ENCODE data around the gene ATG9A.

ATG9A gene

DNA sequence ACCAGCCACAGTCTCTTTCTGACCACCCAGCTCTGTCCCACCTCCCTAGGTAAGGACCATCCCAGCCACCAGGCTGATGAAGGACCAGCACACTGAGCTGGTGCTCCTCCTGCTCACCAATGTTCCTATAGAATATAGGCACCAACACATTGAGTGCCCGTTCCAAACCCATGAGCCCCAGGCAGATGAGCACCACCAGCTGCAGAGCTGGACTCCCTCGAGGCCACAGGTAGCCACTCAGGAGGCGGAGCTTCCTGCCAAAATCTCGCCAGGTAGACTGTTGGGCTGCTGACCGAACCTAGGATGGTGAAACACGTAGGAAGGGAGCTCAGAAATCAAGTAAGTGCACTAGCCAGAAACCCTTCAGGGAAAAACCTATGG is 12.9 kb downstream of the ATG9A start:
- Histone ChIP-seq H3K79me2 (no peaks in the 10 kb centered on the region), H3K9me3 (ENCODE audit: control insufficient read depth, low read length) (no peaks in the 10 kb centered on the region), H3K27ac (no peak overlapping the region), H3K4me3 (ENCODE audit: low read depth, low read length) (no peak overlapping the region), H3K27me3 (ENCODE audit: control insufficient read depth, insufficient read depth, low read length) (no peaks in the 10 kb centered on the region), H3K4me1 (peaks cover 12% of the 10 kb centered on the region), H2AFZ (no peak overlapping the region), H3K9ac (no peak overlapping the region), H3K36me3 (ENCODE audit: control insufficient read depth, insufficient read depth, low read length) (no peaks in the 10 kb centered on the region), H3K4me2 (ENCODE audit: low read length) (no peak overlapping the region)
- TF ChIP-seq, protein P1, sequence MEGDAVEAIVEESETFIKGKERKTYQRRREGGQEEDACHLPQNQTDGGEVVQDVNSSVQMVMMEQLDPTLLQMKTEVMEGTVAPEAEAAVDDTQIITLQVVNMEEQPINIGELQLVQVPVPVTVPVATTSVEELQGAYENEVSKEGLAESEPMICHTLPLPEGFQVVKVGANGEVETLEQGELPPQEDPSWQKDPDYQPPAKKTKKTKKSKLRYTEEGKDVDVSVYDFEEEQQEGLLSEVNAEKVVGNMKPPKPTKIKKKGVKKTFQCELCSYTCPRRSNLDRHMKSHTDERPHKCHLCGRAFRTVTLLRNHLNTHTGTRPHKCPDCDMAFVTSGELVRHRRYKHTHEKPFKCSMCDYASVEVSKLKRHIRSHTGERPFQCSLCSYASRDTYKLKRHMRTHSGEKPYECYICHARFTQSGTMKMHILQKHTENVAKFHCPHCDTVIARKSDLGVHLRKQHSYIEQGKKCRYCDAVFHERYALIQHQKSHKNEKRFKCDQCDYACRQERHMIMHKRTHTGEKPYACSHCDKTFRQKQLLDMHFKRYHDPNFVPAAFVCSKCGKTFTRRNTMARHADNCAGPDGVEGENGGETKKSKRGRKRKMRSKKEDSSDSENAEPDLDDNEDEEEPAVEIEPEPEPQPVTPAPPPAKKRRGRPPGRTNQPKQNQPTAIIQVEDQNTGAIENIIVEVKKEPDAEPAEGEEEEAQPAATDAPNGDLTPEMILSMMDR (IDR thresholded peaks at IDR 0.05), result no peak

DNA sequence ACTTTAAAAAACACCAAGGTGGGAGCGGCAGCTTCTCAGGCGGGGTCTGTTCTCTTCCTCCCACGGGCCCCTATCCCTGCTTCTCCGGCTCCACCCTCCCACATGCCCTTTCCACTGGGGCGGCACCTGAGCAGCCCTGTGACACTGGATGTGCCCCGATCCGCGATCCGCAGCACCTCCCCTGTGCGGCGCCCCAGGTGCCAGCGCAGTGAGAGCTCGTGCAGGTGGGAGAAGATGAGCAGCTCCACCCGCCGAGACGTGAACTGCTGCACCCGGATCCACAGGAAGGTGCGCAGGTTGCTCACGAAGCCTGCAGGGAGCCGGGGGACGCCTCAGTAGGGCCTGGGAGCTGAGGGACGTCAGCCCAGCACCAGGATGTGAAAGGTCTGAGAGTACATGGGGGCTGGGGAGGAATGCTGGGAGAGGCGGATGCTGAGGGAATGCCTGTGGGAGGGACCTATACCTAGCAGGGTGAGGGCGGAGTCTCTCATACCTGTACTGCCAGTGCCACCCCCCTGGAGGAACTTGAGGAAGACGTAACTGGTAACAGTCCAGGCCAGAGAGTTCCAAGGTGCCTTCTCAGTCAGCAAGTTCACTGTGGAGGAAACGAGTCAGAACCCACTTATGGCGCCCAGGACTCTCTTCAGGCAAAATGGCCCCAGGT is 13.4 kb downstream of the ATG9A start:
- H3K27ac ChIP-seq, result no peak overlapping the region

DNA sequence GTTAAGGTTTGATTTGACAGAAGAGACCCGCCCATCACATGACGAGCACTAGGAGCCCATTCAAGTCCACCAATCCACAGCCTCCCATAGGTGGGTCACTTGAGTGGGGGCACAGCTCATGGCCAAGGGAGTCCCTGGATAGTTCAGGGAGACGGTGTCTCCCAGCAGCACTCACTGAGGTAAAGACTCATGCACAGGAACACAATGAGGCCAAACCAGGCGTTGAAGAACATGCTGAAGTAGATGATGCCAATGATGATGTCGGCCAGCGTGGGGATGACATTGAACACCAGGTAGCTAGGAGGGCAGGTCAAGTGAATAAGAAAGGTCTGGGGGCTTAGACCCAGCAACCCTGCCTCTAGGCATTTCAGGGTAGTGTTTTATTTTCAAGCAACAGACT is 14.7 kb downstream of the ATG9A start:
- no peak overlapping the region for H3K9ac ChIP-seq
- H3K4me1 ChIP-seq, result peaks cover 12% of the 10 kb centered on the region
- no peaks in the 10 kb centered on the region for H3K27me3 ChIP-seq (ENCODE audit: control insufficient read depth, insufficient read depth, low read length)
- no peak overlapping the region for H3K4me3 ChIP-seq (ENCODE audit: low read depth, low read length)
- H3K36me3 ChIP-seq (ENCODE audit: control insufficient read depth, insufficient read depth, low read length), result no peaks in the 10 kb centered on the region
- H3K27ac ChIP-seq, result no peak overlapping the region
- H3K9me3 ChIP-seq (ENCODE audit: control insufficient read depth, low read length), result no peaks in the 10 kb centered on the region
- H3K4me2 ChIP-seq (ENCODE audit: low read length), result no peak overlapping the region
- TF ChIP-seq, protein P1 (IDR thresholded peaks at IDR 0.05), result no peak
- H2AFZ ChIP-seq, result no peak overlapping the region
- H3K79me2 ChIP-seq, result no peaks in the 10 kb centered on the region

More for the DNA sequence above, 13.4 kb downstream of the ATG9A start:
- TF ChIP-seq, protein P1 (IDR thresholded peaks at IDR 0.05), result no peak
- no peaks in the 10 kb centered on the region for H3K27me3 ChIP-seq (ENCODE audit: control insufficient read depth, insufficient read depth, low read length)
- H3K9me3 ChIP-seq (ENCODE audit: control insufficient read depth, low read length), result no peaks in the 10 kb centered on the region
- H3K36me3 ChIP-seq (ENCODE audit: control insufficient read depth, insufficient read depth, low read length), result no peaks in the 10 kb centered on the region
- H3K4me1 ChIP-seq, result peaks cover 12% of the 10 kb centered on the region
- no peak overlapping the region for H3K9ac ChIP-seq
- H3K79me2 ChIP-seq, result no peaks in the 10 kb centered on the region
- no peak overlapping the region for H2AFZ ChIP-seq
- no peak overlapping the region for H3K4me3 ChIP-seq (ENCODE audit: low read depth, low read length)
- no peak overlapping the region for H3K4me2 ChIP-seq (ENCODE audit: low read length)

DNA sequence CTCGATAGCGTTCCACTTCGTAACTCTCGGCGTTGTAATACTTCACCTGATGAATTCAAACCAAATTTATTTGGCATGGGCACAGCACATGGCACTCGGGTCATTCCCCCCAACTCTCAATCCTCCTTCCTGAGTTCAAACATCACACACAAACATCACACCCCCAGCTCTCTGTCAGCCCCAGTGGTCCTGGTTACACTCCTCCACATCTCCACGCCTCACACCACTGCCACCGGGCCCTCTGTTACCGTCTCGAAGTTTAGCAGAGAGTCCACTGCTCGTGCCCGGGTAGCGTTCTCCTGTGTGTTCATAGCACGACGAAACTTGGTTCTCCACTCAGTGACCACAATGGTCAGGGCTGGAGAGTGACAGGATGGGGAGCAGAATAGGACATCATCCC is 15.3 kb downstream of the ATG9A start:
- Histone ChIP-seq H3K4me2 (ENCODE audit: low read length) (no peak overlapping the region), H2AFZ (no peak overlapping the region), H3K4me1 (peaks cover 6% of the 10 kb centered on the region), H3K4me3 (ENCODE audit: low read depth, low read length) (no peak overlapping the region), H3K36me3 (ENCODE audit: control insufficient read depth, insufficient read depth, low read length) (no peaks in the 10 kb centered on the region), H3K79me2 (no peaks in the 10 kb centered on the region), H3K27ac (no peak overlapping the region), H3K9ac (no peak overlapping the region), H3K9me3 (ENCODE audit: control insufficient read depth, low read length) (no peaks in the 10 kb centered on the region), H3K27me3 (ENCODE audit: control insufficient read depth, insufficient read depth, low read length) (no peaks in the 10 kb centered on the region)
- TF ChIP-seq, protein P1 (IDR thresholded peaks at IDR 0.05), result no peak

DNA sequence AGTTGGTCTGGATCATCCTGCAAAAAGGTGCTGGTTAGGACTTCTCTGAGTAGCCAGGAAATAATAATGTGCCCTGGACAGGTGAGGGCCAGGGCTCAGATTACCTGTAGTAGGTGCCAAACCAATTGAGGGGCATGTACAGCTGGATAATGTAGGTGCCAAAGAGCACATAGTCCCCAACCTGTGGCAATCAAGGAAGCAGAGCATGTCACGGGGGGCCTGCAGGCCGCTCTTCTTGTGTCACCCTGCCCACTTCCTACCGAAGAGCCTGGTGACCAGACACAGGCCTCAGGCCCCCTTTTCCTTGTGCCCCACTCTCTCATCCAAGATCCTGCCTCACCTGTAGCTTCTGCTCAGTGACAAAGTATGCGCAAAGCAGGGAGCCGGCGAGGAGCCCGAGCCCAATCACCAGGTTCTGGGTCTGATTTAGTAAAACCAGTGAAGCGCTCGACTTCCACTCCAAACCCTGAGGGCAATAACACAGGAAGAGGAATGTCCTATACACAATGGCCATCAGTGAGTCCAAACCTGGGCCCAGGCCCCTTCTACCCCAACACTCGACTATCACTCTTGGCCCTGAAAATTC is 15.9 kb downstream of the ATG9A start:
- no peaks in the 10 kb centered on the region for H3K27me3 ChIP-seq (ENCODE audit: control insufficient read depth, insufficient read depth, low read length)
- TF ChIP-seq, protein P1 (IDR thresholded peaks at IDR 0.05), result no peak
- no peak overlapping the region for H3K4me3 ChIP-seq (ENCODE audit: low read depth, low read length)
- no peak overlapping the region for H3K27ac ChIP-seq
- no peaks in the 10 kb centered on the region for H3K9me3 ChIP-seq (ENCODE audit: control insufficient read depth, low read length)
- peaks cover 4% of the 10 kb centered on the region for H3K4me1 ChIP-seq
- H3K79me2 ChIP-seq, result no peaks in the 10 kb centered on the region
- H3K9ac ChIP-seq, result no peak overlapping the region
- H3K4me2 ChIP-seq (ENCODE audit: low read length), result no peak overlapping the region
- H3K36me3 ChIP-seq (ENCODE audit: control insufficient read depth, insufficient read depth, low read length), result no peaks in the 10 kb centered on the region
- no peak overlapping the region for H2AFZ ChIP-seq
